GM10847 (cell line): ENCODE results near the gene GAS2L1.

ENCODE experiments used
- POLR2A ChIP-seq: IDR thresholded peaks from 2 replicates; pipeline ENCODE4 v1.6.1; 2011; ENCODE audit not compliant: insufficient read length; ENCODE audit errors: extremely low read depth

Gene GAS2L1

DNA sequence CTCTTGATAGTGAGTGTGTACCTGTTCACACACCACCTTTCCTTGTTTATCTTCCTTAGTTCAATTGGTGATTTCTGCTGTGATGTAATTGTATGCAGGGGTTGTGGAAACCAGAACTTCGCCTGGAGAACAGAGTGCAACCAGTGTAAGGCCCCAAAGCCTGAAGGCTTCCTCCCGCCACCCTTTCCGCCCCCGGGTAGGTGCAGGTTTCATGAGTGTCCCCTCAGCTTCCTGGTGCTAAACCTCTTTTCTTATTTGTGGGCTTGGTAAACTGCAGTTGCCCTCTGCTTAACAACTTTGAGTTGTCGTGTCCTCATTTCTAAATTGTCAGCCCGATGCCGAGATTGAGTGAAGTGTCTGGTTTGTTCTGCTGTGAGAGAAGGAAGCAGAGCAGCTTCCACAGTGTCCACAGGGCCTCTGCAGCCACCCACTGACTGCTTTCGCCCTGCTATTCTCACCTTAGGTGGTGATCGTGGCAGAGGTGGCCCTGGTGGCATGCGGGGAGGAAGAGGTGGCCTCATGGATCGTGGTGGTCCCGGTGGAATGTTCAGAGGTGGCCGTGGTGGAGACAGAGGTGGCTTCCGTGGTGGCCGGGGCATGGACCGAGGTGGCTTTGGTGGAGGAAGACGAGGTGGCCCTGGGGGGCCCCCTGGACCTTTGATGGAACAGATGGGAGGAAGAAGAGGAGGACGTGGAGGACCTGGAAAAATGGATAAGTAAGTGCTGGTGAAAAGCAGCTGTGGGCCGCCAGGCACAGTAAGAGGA lies 7.1 kb upstream of the GAS2L1 start:
- no peak for TF ChIP-seq POLR2A

GRCh38 chr22:29300467-29300806 lies 6.0 kb upstream of the GAS2L1 start:
- no peak for TF ChIP-seq POLR2A

- TF ChIP-seq POLR2A: peak; percentile 25
These were observed 5.4 kb upstream of the GAS2L1 start for GRCh38 chr22:29300807-29301601.

DNA sequence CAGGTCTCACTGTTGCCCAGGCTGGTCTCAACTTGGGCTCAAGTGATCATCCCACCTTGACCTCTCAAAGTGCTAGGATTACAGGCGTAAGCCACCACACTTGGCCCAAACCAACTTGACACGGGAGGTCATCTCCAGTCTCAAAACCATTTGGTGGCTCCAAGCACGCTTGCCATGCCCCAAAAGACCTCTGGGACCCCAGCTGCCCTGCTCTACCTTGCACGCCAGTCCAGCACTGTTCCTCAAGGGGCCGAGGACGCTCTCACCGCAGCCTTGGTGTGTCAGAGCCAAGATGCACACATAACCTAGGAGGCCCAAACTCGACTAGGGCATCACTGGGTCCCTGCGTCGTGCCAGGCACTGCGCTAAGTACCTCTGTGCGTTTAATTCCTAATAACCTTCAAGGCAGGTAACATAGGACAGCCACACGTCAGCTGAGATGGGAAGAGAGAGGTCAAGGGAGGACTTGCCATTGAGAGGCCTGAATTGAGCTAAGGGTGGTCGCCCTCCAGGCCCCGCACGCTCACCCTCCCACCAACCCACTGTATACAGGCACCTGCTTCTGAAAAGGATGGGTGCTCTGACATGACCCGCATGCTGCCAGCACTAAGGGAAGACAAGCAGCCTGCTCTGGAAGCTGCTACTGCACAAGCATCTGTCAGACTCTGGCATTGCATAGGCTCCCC lies 4.6 kb upstream of the GAS2L1 start:
- TF ChIP-seq POLR2A: no peak

DNA sequence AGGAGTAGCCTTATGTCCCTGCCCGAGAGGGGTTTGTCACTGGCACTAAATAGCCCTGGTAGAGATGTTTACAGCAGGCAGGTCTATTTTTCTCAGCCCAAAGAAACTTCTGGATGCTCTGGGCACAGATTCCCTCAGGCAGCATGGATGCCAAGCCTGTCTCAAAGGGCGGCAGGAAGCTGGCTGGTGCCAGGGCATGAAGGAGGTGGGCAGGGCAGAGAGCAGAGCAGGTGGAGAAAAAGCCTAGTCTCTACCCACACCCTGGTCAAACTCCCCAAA lies 4.1 kb upstream of the GAS2L1 start:
- TF ChIP-seq POLR2A: no peak

- TF ChIP-seq POLR2A: no peak
These were observed 3.6 kb upstream of the GAS2L1 start for GRCh38 chr22:29302681-29303465.

DNA sequence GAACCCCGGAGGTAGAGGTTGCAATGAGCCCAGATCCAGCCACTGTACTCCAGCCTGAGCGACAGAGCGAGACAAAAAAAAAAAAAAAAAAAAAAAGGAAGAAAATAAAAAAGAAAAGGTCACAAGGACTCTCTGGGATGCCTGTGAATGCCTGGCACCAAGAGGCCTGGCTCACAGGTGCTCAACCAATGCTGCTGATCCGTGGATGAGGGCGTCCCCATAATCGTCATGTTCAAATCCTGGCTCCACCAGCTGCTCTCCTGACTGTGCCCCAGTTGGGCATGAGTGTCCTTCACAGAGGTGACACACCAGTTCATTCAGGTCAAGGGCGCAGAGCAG lies 645 bp upstream of the GAS2L1 start:
- TF ChIP-seq POLR2A: no peak

- no peak for TF ChIP-seq POLR2A
These were observed 565 bp downstream of the GAS2L1 start for GRCh38 chr22:29306835-29307595.

- no peak for TF ChIP-seq POLR2A
These were observed 1.2 kb downstream of the GAS2L1 start for GRCh38 chr22:29307596-29308147.

DNA sequence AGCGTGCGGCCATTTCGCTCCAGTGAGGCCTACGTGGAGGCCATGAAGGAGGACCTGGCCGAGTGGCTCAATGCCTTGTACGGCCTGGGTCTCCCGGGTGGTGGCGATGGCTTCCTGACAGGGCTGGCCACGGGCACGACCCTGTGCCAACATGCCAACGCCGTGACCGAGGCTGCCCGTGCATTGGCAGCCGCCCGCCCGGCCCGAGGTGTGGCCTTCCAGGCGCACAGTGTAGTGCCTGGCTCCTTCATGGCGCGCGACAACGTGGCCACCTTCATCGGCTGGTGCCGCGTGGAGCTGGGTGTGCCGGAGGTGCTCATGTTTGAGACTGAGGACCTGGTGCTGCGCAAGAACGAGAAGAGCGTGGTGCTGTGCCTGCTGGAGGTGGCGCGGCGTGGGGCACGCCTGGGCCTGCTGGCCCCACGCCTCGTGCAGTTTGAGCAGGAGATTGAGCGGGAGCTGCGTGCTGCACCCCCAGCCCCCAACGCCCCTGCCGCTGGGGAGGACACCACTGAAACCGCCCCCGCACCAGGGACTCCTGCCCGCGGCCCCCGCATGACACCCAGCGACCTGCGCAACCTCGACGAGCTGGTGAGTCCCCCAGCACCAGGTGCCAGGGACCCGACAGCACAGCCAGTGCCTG lies 1.8 kb downstream of the GAS2L1 start:
- TF ChIP-seq POLR2A: no peak

DNA sequence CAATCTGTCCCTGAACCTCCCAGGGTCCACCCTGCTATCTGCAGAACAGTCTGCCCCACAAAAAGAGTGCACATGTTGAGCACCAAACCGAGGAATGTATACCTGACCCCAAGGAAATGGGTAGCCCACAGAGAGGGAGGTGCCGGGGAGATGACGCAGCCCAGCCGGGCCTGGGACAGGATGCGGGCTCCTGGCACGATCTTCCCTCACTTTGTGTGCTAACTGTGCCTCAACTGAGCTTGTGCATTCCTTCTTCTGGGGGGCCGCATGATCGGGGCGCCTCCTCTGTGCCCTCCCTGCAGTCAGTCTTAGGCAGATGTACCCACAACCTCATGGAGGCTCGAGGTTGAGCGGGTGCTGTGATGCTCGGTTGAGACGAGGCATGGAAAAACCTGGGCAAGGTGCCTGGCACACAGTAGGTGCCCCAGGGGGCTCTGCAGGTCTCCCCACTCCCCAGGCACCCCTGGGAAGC lies 2.4 kb downstream of the GAS2L1 start:
- no peak for TF ChIP-seq POLR2A

DNA sequence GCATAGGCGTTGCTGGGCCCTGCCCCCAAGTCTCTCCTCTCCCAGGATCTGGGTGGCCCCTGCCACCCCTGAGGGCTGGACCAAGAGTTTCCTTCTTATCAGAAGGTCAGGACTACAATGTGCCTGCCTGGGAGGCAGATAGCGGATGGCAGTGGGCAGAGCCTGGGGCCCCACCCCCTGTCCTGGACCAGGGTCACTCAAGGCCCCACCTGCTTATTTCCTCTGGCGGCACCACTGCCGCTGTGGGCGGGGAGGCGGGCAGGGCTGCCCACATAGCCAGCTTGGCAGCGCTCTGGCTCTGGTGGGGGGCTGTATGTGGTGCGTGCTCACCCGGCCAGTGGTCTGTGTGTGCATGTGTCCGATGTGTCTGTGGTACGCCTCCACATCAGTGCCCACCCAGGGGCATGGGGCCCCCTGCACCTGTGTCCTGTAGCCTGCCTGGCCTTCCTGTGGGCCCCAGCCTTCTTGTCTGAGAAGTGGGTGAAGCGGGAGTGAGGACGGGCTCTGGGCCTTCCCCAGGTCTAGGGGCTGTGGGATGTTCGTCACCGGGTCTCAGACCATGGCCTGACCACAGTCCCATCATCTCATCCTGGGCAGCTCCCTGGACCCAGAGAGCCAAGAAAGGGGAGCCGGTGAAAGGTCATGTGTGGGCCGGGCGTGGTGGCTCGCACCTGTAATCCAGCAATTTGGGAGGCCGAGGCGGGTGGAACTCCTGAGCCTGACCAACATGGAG lies 3.0 kb downstream of the GAS2L1 start:
- TF ChIP-seq POLR2A: no peak
